HG03095 (cell line): Measurements from ENCODE around the gene COQ9.
A peak's percentile ranks its signal among the peaks of the same experiment; 100 is the strongest.
"Not testable (repeated sequence)": the region's sequence is repeated elsewhere in the genome, so short reads cannot be mapped to it uniquely, and the experiment has no call there.

Experiments used
- ATAC-seq: cut with Tn5 transposase; IDR thresholded peaks from one replicate; pipeline ENCODE4 v1.9.1; 2021; ENCODE audit warnings: moderate library complexity; ENCODE audit not compliant: unreplicated experiment

Gene COQ9

GRCh38 chr16:57447186-57447962, at the start of gene COQ9, which contains the start of gene CIAPIN1:
Gene COQ9 (plus strand): TSS chr16:57447479. CDS start chr16:57447506, 27 bp downstream.
Gene CIAPIN1 (minus strand): TSS chr16:57447385. CDS start chr16:57440928, 6,457 bp downstream.
- ATAC-seq: peak; percentile 99

DNA sequence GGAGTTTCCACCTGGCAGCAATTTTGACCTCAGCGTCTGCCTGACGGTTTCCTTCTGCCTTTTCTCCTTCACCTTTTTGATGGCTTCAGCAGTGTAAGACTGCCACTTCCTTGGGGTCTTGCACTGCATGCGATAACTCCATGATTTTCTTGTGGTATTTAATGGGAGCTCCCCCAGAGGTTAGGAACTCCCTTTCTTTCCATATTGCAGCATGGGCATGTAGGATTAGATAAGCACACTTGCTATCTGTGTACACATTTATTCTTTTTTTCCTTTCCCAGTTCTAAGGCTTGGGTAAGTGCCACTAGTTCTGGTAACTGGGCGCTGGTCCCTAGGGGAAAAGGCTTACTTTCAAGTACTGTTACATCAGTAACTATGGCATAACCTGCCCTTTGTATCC, 49.8 kb upstream of the COQ9 start:
- ATAC-seq: not testable (repeated sequence)

DNA sequence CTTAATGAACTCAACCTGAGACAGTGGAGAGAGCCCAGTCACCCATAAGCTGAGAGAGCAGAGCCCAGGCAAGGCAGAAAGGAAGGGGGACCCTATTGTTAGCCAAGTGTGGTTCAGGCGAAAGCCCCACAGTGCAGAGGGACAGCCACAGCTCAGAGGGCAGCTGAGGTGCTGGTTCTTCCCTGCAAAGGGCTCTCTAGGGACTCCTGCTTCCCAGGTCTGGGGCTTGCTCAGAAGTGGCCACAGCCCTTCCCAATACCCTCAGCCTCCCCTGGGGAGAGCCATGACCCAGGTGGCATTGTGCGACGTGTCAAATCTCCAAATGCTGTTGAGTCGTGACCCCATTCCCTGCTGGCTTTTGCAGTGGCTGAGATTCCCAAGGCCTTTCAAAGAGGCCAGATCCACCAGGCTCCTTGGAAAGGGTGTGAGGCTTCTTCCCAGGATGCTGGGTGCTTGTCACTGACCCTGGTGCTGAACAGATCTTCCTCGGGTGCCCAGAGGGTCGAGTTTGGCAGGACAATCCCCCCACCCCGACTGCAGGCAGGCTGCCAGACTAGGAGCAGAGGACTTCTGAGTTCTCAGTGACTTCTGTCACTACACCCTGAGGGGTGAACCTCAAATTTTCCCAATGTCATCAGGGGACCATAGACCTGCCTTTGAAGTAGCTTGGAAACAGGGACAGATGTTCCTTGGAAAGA, 45.2 kb upstream of the COQ9 start:
- ATAC-seq: no peak

- no peak for ATAC-seq
Measured at GRCh38 chr16:57403965-57404817, 43.1 kb upstream of the COQ9 start, which contains the start of gene CCL17. Gene CCL17 (plus strand): TSS chr16:57404767. CDS start chr16:57413933, 9,166 bp downstream.

- no peak for ATAC-seq
Measured at GRCh38 chr16:57405097-57405496, 42.2 kb upstream of the COQ9 start.

GRCh38 chr16:57406881-57407280, 40.4 kb upstream of the COQ9 start:
- no peak for ATAC-seq

DNA sequence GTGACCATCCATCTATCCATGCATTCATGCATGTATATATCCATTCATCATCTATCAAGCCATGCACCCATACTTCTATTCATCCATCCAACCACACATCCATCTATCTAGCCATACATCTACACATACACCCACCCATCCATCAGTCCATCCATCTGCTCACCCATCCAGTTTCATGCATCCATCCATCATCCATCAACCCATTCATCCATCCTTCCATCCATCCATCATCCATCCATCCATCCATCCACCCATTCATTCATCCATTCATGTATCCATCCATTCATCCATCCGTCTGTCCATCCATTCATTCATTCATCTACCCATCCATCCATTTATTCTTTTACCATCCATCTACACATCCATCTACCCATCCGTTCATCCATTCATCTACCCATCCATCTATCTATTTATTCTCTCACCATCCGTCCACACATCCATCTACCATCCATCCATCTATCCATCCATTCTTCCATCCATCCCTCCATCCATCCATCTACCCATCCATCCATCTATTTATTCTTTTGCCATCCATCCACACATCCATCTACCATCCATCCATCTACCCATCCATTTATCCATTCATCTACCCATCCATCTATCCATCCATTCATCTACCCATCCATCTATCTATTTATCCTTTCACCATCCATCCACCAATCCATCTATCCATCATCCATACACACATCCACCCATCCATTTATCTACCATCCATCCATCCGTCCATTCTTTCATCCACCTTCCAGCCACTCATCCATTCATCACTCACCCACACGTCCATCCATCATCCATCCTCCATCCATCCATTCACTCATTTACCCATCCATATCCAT, 39.5 kb upstream of the COQ9 start:
- no peak for ATAC-seq

GRCh38 chr16:57409065-57409464, 38.2 kb upstream of the COQ9 start:
- ATAC-seq: no peak

- ATAC-seq: no peak
Measured at GRCh38 chr16:57409870-57410587, 37.2 kb upstream of the COQ9 start.

DNA sequence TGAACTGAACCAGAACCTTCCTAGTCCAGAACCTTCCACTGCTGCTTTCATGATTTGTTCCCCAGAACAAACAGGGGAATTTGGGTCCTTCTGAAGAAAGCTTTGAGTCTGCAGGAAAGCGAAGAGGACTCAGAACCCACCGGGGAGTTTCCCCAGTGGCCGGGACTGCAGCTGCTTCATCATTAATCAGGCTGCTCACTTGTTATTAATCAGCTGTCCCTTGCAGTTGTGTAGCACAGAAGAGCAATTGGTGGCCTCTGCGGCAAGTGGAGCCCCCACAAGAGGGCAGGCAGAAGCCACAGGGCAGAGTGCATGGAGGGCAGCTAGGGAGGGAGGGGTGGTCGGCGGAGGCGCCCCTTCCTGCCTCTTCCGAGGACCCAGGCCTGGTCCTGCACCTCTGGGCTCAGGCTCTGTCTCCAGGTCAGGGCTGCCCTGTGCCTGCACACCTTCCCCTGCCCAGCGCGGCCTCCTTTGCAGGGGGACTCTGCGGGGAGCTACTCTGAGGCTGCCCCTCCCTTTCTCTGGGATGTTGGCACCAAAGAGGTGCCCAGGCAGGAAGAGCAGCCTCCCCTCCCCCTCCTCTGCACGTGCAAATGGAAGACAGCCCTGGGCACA, 35.8 kb upstream of the COQ9 start:
- no peak for ATAC-seq

DNA sequence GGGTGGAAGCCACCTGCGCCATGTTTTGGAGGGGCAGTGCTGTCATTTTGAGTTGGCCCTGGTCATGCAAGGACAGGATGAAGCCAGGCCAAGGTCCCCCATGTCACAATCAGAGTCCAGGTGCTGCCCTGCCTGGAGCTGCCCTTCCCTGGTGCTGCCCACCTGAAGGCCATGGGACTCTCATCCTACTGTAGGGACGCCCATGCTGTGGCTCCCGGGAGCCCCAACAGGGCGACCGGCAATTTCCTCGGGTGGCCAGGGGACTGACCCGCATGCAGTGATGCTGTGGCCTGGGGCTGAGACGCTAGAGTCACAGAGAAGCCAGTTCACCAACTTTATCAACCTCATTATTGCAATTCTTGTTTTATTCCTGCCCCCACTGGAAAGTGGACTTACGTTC, 34.7 kb upstream of the COQ9 start:
- no peak for ATAC-seq

GRCh38 chr16:57413301-57413730, 34.0 kb upstream of the COQ9 start:
- ATAC-seq: peak; percentile 65

- ATAC-seq: no peak
Measured at GRCh38 chr16:57413733-57414132, 33.5 kb upstream of the COQ9 start.

GRCh38 chr16:57416084-57416483, 31.2 kb upstream of the COQ9 start:
- ATAC-seq: no peak

- ATAC-seq: no peak
Measured at GRCh38 chr16:57419506-57419905, 27.8 kb upstream of the COQ9 start.

- ATAC-seq: no peak
Measured at GRCh38 chr16:57422026-57422944, 25.0 kb upstream of the COQ9 start.

DNA sequence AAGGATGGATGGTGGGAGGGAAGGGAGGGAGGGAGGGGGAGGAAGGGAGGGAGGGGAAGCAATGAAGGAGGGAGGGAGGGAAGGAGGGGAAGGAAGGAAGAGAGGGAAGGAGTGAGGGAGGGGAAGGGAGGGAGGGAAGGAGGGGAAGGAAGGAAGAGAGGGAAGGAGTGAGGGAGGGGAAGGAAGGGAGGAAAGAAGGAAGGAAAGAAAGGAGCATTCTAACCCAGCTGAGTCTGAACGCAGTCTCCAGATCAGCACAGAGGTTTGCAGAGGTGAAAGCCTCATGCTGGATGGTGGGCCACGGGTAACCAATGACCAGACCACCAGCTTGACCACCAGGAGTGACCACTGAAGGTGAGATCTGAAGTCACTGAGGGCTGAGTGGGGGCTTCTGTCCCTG, 24.1 kb upstream of the COQ9 start:
- no peak for ATAC-seq

DNA sequence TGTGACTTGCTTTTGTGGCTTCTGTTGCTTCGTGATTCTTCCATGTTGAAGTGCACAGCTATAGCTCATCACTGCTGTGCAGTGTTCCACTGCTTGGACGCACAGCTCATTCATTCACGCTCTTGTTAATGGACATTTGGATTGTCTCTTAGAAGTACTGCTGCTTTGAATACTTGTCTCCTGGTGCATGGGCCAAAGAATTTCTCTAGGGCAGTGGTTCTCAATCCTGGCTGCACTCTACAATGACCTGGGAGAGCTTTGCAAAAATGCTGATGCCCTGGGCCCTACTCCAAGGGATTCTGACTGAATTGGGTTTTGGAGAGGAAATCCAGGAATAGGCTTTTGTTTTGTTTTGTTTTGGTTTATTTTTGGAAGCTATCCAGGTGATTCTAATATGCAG, 22.7 kb upstream of the COQ9 start:
- no peak for ATAC-seq
